ENCODE data around the gene OR11H6. TPM values are rescaled to one million over a fixed set of nuclear protein-coding genes. Genes with fewer than 3 reads are reported as not detected.

The OR11H6 gene
- total and polyA plus RNA-seq, 9 of the 15 experiments (the other 6 are each of a cell fraction or from before 2014, with no cell fraction given), result not detected

DNA sequence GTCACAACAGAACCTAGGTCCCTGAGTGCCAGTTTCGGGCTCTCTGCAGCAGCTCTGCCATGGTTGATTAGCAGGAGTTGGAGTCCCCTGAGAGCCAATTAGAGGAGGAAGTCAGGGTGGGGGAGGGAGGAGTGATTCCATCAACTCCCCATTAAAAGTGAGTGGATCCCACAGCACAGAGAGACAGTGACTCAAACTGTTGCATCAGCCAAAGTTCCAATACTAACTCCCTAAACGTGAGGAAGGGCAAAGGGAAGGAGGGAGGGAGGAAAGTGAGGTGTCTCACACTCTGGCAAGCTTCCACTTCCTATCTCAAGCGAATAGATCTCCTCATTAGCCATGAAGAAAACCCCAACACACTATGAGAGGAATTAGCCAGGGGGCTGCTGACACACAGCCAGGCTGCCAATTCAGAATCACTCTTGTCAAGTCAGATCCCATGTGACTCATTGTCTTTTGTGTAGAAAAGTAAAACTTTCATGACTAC lies 39.2 kb downstream of the OR11H6 start (continued):
- TF ChIP-seq, protein P1, sequence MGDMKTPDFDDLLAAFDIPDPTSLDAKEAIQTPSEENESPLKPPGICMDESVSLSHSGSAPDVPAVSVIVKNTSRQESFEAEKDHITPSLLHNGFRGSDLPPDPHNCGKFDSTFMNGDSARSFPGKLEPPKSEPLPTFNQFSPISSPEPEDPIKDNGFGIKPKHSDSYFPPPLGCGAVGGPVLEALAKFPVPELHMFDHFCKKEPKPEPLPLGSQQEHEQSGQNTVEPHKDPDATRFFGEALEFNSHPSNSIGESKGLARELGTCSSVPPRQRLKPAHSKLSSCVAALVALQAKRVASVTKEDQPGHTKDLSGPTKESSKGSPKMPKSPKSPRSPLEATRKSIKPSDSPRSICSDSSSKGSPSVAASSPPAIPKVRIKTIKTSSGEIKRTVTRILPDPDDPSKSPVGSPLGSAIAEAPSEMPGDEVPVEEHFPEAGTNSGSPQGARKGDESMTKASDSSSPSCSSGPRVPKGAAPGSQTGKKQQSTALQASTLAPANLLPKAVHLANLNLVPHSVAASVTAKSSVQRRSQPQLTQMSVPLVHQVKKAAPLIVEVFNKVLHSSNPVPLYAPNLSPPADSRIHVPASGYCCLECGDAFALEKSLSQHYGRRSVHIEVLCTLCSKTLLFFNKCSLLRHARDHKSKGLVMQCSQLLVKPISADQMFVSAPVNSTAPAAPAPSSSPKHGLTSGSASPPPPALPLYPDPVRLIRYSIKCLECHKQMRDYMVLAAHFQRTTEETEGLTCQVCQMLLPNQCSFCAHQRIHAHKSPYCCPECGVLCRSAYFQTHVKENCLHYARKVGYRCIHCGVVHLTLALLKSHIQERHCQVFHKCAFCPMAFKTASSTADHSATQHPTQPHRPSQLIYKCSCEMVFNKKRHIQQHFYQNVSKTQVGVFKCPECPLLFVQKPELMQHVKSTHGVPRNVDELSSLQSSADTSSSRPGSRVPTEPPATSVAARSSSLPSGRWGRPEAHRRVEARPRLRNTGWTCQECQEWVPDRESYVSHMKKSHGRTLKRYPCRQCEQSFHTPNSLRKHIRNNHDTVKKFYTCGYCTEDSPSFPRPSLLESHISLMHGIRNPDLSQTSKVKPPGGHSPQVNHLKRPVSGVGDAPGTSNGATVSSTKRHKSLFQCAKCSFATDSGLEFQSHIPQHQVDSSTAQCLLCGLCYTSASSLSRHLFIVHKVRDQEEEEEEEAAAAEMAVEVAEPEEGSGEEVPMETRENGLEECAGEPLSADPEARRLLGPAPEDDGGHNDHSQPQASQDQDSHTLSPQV (IDR thresholded peaks at IDR 0.05), result peak; percentile 45; the same call in 1 of the 2 replicates
- TF ChIP-seq PCBP2 (IDR thresholded peaks at IDR 0.05; ENCODE audit: low read depth, low read length, poor library complexity, severe bottlenecking) (no peak), TRIM24 (IDR thresholded peaks at IDR 0.05) (peak in 1 of 2 experiments; percentile 74; a peak in 1 of 4 replicates), BDP1 (IDR thresholded peaks at IDR 0.05; ENCODE audit: insufficient read depth, insufficient read length) (no peak), OTX1 (CRISPR knock-in tag; IDR thresholded peaks at IDR 0.05) (no peak), MYC (IDR thresholded peaks at IDR 0.05; ENCODE audit: low read depth, low read length) (0 out of 2 replicates have a peak, but pooled peaks have one; percentile 25), MYC (CRISPR knock-in tag; IDR thresholded peaks at IDR 0.05; ENCODE audit: borderline replicate concordance, low read depth) (no peak), KLF1 (tag; IDR thresholded peaks at IDR 0.05) (no peak), SMAD4 (CRISPR knock-in tag; conservative IDR thresholded peaks at IDR 0.05) (peak; percentile 48; the same call in 1 of the 2 replicates), STAT5A (IDR thresholded peaks at IDR 0.05; ENCODE audit: borderline replicate concordance, low read length) (no peak), DPF2 (IDR thresholded peaks at IDR 0.05) (peak; percentile 36; the same call in 1 of the 2 replicates), MEIS2 (IDR thresholded peaks at IDR 0.05; ENCODE audit: partially characterized antibody) (peak; percentile 4), ATF7 (IDR thresholded peaks at IDR 0.05) (peak; percentile 65), ZNF384 (IDR thresholded peaks at IDR 0.05; ENCODE audit: low read depth, low read length) (no peak)
- TF ChIP-seq, protein P2, sequence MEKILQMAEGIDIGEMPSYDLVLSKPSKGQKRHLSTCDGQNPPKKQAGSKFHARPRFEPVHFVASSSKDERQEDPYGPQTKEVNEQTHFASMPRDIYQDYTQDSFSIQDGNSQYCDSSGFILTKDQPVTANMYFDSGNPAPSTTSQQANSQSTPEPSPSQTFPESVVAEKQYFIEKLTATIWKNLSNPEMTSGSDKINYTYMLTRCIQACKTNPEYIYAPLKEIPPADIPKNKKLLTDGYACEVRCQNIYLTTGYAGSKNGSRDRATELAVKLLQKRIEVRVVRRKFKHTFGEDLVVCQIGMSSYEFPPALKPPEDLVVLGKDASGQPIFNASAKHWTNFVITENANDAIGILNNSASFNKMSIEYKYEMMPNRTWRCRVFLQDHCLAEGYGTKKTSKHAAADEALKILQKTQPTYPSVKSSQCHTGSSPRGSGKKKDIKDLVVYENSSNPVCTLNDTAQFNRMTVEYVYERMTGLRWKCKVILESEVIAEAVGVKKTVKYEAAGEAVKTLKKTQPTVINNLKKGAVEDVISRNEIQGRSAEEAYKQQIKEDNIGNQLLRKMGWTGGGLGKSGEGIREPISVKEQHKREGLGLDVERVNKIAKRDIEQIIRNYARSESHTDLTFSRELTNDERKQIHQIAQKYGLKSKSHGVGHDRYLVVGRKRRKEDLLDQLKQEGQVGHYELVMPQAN (IDR thresholded peaks at IDR 0.05; ENCODE audit: borderline replicate concordance), result no peak
- TF ChIP-seq, protein P3, sequence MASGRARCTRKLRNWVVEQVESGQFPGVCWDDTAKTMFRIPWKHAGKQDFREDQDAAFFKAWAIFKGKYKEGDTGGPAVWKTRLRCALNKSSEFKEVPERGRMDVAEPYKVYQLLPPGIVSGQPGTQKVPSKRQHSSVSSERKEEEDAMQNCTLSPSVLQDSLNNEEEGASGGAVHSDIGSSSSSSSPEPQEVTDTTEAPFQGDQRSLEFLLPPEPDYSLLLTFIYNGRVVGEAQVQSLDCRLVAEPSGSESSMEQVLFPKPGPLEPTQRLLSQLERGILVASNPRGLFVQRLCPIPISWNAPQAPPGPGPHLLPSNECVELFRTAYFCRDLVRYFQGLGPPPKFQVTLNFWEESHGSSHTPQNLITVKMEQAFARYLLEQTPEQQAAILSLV (tag; IDR thresholded peaks at IDR 0.05), result peak; percentile 84
- TF ChIP-seq, protein P4, sequence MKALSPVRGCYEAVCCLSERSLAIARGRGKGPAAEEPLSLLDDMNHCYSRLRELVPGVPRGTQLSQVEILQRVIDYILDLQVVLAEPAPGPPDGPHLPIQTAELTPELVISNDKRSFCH (CRISPR knock-in tag; IDR thresholded peaks at IDR 0.05), result no peak
- TF ChIP-seq, protein P4 (tag; IDR thresholded peaks at IDR 0.05), result 0 out of 2 replicates have a peak, but pooled peaks have one; percentile 61
- TF ChIP-seq, protein P5, sequence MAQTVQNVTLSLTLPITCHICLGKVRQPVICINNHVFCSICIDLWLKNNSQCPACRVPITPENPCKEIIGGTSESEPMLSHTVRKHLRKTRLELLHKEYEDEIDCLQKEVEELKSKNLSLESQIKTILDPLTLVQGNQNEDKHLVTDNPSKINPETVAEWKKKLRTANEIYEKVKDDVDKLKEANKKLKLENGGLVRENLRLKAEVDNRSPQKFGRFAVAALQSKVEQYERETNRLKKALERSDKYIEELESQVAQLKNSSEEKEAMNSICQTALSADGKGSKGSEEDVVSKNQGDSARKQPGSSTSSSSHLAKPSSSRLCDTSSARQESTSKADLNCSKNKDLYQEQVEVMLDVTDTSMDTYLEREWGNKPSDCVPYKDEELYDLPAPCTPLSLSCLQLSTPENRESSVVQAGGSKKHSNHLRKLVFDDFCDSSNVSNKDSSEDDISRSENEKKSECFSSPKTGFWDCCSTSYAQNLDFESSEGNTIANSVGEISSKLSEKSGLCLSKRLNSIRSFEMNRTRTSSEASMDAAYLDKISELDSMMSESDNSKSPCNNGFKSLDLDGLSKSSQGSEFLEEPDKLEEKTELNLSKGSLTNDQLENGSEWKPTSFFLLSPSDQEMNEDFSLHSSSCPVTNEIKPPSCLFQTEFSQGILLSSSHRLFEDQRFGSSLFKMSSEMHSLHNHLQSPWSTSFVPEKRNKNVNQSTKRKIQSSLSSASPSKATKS (CRISPR knock-in tag; IDR thresholded peaks at IDR 0.05), result no peak
